ENCODE measurements around the gene CMIP.

GRCh38 chr16:81492311-81492761, 47.7 kb downstream of the CMIP start:
- TF ChIP-seq CTCF (conservative IDR thresholded peaks at IDR 0.05; ENCODE audit: low read length) (no peak), EZH2phosphoT487 (IDR thresholded peaks at IDR 0.05; ENCODE audit: borderline replicate concordance) (no peak)

Measured in Loucy (cell line).